Peyer's patch (tissue), 4 donors: ENCODE data around the gene TEX264.

Source experiments
- CTCF ChIP-seq, 6 experiments: fragments of 450-650 bp in 4 of 6; fragments of 200-600 bp in 2 of 6; sonication (generic) in 1 of 6; IDR thresholded peaks; one replicate each; pipeline ENCODE4 v1.5.1; 2017 to 2019; ENCODE audit warnings: antibody characterized with exemption in 6 of 6, mild to moderate bottlenecking in 3 of 6, moderate library complexity in 1 of 6
- POLR2A ChIP-seq, 2 donors: fragments of 450-650 bp; IDR thresholded peaks; one replicate each; pipeline ENCODE4 v1.5.1; 2017; ENCODE audit warnings: antibody characterized with exemption in 2 of 2, mild to moderate bottlenecking in 2 of 2, moderate library complexity in 2 of 2

GRCh38 chr3:51646091-51646490, 25.0 kb upstream of the TEX264 start:
- TF ChIP-seq CTCF (IDR thresholded peaks at IDR 0.05) (no peak), POLR2A (IDR thresholded peaks at IDR 0.05) (no peak)
